HG03039 (cell line): ENCODE results near the gene GRIP1.

Experiments
- ATAC-seq: cut with Tn5 transposase; IDR thresholded peaks from one replicate; pipeline ENCODE4 v1.9.1; 2021; ENCODE audit warnings: mild to moderate bottlenecking, moderate library complexity; ENCODE audit not compliant: unreplicated experiment

The GRIP1 gene

DNA sequence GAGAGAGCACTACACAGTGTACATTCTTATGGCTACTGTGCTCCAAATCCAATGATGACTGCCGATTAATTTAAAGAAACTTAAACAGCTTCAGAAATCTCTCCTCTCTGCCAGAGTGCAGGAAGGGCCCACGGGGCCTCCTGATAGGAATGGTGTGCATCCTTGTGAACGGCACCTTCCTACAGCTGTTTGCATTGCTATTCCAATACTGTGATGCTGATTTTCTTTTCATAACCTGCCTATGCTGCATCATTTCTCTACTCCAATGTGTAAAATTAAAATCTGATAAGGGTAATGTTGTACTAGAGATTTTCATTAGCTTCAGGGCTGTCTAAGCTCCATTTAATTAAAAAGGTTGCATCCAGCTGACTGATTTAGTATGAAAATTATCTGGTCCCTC is 217.5 kb downstream of the GRIP1 start:
- ATAC-seq, result no peak

GRCh38 chr12:66459944-66460482 is 218.9 kb downstream of the GRIP1 start:
- no peak for ATAC-seq

DNA sequence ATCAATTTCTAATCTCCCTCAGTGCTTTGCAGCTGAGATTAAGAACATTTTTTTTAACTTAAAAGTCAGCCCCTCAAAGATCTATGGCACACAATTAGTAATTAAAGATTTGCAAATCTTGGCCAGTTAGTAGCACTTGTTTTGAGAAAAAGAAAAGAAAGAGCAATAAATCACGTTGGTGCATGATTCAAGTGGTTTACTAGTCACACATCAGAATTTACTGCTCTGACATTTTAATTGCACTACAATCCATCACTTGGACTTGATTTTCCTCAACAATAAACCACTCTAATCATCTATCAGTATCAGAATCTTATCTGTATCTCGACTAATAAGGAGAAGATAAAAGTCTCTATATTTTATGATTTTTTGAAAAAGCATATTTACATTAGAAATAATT is 222.3 kb downstream of the GRIP1 start:
- ATAC-seq, result no peak

DNA sequence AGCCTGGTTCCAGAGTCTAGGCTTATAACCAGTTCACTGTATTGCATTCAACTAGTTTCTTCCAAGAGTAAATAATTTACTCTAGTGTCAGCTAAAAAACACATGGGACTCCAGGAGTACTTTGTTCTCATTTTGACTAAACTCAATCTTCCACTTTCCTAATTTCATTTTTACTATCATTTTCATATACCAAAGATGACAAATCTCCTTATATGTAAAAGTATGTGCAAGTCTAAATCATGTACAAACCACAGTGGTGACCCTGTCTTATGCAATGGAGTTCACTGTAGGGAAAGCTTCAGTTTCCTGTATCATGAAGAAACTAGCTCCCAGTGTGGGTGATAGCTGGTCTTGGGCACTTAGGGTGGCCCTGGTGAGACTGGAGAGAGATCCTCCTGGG is 225.0 kb downstream of the GRIP1 start:
- peak; percentile 80 for ATAC-seq

DNA sequence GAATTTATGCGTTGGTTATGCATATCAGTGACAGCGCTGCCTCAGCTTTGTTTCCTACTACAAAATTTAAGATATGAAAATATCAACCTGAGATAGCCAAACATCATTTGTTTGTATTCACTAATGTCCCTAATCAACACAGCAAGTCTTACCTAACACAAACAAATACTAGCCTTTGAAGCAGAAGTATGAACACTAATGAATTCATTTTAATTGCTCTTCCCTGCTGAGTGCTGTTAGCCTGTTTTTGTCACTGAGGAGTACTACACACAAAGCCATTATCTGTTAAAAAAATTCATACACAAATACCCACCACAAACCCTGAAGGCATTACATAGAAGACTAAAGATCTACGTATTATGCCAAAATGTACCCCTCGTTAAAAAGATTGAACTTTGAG is 225.8 kb downstream of the GRIP1 start:
- ATAC-seq, result no peak

DNA sequence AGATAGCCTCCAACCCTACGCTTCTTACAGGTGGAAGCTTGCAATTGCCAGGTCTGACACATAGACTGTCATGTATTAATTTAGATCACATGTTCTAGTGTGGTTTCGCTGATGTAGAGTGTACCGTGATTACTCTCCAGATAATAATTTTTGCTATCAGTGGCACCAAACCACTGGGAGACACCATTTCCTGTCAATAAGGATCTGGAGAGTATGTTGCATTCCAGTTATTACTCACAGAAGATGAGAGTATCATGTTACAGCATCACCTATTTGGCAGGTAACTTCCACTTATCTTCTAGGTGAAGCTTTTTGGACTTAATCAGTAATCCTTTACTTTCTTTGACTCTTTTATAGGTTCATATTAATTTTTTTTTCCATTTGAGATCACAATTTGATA is 229.3 kb downstream of the GRIP1 start:
- no peak for ATAC-seq

- no peak for ATAC-seq
Observed at GRCh38 chr12:66447643-66448042, 231.2 kb downstream of the GRIP1 start.

DNA sequence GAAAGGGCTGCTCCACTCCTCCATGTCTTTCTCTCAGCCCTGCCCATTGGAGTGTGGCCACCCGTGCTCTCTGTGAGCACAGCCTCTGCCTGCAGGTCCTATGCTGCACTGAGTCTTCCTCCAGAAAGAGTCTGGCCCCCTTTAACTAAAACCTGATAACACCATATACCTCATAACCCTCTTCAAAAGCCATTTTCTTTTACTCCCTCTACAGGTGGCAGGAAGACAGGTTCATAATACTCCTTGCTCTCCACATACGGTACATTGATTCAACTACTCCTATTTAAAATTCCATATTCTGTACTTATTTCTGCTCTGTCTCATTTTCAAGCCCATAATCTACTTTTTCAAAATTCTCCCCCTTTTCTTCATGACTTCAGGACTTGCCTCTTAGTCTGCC is 232.6 kb downstream of the GRIP1 start:
- no peak for ATAC-seq

DNA sequence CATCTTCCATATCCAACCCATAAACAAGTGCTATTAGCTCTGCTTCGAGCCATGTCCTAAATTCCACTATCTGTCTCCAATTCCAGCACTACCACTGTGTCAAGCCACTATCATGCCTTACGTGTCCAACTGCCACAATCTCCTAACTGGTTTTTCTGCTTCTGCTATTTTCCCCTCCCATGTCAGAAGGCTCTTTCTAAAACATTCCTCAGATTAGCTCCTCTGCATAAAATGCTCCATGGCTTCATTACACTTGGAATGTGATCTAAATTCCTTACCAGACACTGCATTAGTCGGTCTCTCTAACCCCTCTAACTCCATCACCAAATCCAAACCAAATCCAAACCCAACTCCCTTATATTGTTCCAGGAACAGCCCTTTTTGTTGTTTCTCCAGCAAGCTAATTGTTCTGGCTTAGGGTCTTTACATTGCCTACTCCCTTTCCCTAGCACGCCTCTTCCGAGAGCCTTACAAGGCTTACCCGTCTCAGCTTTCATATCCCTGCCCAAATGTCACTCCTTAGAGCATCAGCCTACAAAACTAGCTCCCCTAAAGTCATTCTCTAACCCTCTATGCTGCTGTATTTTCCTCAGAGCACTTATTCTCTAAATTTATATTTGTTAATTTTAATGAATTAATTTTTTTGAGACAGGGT is 236.8 kb downstream of the GRIP1 start:
- ATAC-seq, result no peak

GRCh38 chr12:66438601-66439000 is 240.3 kb downstream of the GRIP1 start:
- ATAC-seq, result no peak

- ATAC-seq, result no peak
Observed at GRCh38 chr12:66430106-66430505, 248.8 kb downstream of the GRIP1 start.

DNA sequence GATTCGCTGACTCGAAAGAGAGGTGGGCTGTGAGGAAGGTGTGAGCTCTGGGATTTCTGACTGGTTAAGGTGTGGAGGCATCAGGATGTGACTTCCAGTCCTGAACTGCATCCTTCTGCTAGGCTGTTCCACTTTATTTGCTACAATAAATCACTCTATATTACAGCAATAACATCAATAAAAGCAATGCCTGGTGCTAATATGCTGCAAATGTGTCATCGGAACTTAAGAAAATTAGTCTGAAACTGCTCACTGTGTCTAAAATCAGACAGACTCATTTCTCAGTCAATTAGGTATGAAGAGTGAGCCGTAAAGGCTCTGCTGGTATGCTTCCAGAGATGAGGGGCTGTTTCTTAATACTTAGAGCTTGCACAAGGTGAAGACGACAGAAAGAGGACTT is 250.0 kb downstream of the GRIP1 start:
- no peak for ATAC-seq

- no peak for ATAC-seq
Observed at GRCh38 chr12:66428261-66428660, 250.6 kb downstream of the GRIP1 start.

- ATAC-seq, result no peak
Observed at GRCh38 chr12:66426696-66427095, 252.2 kb downstream of the GRIP1 start.

DNA sequence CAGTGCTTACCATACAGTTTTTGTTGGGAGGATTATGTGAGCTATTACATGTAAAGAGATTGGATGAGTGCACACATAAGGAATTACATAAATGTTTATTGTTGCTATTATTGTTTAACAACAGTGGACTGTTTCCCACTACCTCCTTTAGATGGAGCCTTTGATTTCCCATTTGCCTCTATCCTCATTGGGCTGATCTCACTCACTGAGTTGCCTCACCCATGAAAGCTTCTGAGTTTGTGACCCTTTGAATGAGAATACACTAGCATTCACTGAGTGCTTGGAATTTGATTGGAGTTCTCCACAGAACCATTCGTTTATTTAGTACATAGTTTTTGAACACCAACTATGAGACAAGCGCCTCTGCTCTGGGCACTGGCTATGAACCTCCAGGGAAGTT is 255.6 kb downstream of the GRIP1 start:
- ATAC-seq, result no peak

- no peak for ATAC-seq
Observed at GRCh38 chr12:66418908-66419307, 260.0 kb downstream of the GRIP1 start.

DNA sequence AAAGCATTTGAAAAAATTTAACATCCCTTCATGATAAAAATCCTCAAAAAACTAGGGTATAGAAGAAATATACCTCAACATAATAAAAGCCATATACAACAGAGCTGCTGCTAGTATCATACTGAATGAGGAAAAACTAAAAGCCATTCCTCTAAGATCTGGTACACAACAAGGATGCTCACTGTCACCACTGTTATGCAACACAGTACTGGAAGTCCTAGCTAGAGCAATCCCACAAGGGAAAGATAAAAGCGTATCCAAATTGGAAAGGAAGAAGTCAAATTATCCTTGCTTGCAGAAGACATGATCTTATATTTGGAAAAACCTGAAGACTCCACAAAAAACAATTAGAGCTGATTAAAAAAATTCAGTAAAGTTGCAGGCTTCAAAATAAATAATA is 261.7 kb downstream of the GRIP1 start:
- no peak for ATAC-seq

DNA sequence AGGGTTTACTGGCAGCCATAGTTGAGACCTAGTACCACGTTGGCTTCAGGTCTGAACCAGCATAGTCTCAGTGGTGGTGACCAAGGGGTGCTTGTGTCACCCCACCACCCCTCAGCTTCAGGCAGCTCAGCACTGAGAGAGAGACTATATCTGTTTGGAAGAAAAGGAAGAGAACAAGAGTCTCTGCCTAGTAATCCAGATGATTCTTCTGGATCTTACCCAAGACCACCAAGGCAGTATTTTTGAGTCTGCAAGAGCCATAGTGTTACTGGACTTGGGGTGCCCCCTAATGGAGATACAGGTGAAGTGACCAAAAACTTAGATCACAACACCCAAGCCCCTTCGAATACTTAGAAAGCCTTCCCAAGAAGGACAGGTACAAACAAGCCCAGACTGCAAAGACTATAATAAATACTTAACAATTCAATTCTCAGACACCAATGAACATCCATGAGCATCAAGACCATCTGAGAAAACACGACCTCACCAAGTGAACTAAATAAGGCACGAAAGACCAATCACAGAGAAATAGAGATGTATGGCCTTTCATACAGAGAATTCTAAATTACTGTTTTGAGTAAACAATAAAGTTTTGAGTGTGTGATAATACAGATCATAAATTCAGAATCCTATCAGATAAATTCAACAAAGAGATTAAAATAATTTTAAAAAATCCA is 269.5 kb downstream of the GRIP1 start:
- ATAC-seq, result no peak

DNA sequence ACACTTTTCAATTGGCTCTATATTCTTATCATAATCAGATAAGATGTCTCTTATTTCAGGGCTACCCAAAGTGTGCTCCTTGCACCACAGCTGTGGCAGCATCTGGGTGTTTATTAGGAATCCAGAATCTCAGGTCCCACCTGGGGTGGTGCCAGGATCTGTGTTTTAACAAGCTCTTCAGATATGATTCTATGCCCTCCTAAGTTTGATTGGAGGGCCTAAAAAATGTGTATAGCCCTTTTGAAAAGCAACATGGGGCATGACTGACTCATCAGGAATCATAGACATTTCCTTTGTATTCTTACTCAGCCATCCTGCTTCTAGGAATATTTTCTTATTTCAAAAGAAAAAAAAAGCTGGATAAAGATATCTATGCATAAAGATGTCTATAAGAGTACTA is 273.5 kb downstream of the GRIP1 start:
- ATAC-seq, result no peak

DNA sequence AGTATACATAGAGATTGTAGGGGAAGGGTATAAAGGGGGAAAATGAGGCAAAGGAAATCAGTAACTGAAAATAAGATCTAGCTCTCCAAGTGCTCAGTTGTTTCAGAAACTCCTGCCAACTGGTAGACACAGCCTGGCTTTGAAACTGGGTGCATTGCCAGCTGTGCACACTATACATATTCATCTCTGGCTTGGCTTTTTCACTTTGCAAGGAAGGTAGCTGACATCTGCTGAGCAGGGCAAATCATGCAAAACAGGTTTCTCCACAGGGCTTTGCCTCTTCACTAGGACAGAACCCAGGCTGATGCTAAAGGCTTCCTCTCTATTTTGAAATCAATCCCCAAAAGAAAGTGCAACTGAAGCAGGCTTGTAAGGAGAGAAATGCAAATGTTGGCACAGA is 275.1 kb downstream of the GRIP1 start:
- ATAC-seq, result peak; percentile 88

GRCh38 chr12:66399911-66400306 is 279.0 kb downstream of the GRIP1 start:
- no peak for ATAC-seq
